Renal pelvis (tissue), 4 donors: ENCODE results near the gene MSL1. TPM values are rescaled to one million over a fixed set of nuclear protein-coding genes. Genes with fewer than 3 reads are reported as not detected.
A peak's percentile ranks its signal among the peaks of the same experiment; 100 is the strongest.
"Not testable (repeated sequence)": the region's sequence is repeated elsewhere in the genome, so short reads cannot be mapped to it uniquely, and the experiment has no call there.

ENCODE experiments used
- DNase-seq: peaks from one replicate; pipeline ENCODE4 v3.0.0-alpha.2; 2013
- polyA plus RNA-seq, 3 donors: library from polyadenylated mRNA; unstranded; fragments of 120-200 nt; gene quantifications; one replicate each; pipeline ENCODE4 v1.2.1, GENCODE V29; 2013; ENCODE audit not compliant: insufficient read length in 3 of 3

Gene MSL1
- polyA plus RNA-seq, 3 donors: 136 to 182 (median 159) TPM

DNA sequence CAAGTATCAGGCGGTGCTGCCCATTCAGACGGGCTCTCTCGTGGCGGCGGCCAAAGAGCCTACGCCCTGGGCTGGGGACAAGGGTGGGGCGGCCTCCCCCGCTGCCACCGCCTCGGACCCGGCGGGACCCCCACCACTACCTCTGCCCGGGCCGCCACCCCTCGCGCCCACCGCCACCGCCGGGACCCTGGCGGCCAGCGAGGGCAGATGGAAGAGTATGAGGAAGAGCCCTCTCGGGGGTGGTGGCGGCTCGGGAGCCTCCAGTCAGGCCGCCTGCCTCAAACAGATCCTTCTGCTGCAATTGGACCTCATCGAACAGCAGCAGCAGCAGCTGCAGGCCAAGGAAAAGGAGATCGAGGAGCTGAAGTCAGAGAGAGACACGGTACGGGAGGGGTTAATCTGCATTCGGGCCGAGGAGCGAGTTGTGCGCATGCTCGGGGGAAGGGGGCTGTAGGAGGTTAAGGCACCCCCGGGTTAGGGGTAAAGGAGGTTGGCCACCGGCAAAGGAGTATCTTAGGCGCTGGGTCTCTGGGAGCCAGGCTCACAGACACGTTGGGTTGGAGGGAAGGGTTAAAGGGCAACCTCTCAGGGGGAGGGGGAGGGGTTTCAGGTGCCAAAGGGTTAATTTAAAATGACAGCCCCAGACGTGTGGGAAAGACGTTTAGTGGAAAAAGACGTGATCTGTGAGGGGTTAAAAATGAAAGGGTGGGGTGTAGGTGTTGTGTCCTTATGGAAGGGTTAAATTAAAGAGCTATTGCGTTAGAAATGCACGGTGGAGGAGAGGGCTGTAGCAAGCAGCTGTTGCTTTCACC lies 1.4 kb downstream of the MSL1 start:
- no peak for DNase-seq

GRCh38 chr17:40123811-40124114 lies 2.0 kb downstream of the MSL1 start:
- no peak for DNase-seq

- no peak for DNase-seq
Measured at GRCh38 chr17:40124279-40125141, 2.7 kb downstream of the MSL1 start.

DNA sequence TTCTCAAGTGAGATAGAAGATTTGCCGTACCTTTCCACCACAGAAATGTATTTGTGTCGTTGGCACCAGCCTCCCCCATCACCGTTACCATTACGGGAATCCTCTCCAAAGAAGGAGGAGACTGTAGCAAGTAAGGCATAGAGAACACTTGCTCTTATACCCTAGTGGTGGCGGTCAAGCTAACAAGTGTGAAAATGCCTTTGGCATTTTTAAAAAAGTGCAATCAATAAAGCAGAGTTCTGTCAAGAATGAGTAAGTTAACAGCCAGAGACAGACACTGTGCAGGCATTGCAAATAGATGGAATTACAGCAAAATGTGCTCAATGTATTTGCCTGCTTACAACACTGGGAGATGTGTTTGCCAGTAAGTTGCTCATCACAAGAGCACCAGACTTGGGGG lies 7.7 kb downstream of the MSL1 start:
- DNase-seq: no peak

DNA sequence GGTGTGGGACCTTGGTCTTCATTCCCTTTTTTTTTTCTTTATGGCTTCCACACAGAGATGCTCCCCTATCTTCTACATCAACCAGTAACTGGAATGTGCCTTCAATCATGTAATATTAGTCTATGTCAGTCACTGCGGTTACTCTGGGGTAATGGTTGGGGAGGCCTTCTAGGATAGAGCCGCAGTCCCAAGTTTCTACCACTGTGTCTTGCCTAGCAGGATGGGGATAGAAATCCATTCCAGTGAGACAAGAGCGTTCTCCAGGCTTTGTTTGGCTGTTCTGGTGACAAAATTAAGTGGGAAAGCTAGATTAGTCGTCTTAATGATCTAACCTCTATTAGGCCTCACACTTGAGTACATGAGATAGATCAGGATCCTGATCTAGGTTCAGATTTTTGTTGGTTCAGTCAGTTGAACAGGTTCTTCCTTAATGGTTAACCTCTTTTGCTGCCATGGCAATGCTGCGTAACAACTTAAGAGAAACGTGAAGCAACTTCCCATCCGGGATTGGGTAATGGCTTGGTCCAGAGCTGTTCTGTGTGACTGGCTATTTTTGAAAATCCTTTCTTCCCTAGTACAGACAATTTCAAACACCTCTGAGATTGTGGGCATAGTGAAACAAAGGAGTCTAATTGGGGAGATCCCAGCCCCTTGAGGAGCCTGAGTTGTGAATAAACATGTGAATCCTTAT lies 8.7 kb downstream of the MSL1 start:
- no peak for DNase-seq

GRCh38 chr17:40134184-40134583 lies 12.4 kb downstream of the MSL1 start:
- no peak for DNase-seq

- no peak for DNase-seq
Measured at GRCh38 chr17:40135817-40136216, 14.0 kb downstream of the MSL1 start.

DNA sequence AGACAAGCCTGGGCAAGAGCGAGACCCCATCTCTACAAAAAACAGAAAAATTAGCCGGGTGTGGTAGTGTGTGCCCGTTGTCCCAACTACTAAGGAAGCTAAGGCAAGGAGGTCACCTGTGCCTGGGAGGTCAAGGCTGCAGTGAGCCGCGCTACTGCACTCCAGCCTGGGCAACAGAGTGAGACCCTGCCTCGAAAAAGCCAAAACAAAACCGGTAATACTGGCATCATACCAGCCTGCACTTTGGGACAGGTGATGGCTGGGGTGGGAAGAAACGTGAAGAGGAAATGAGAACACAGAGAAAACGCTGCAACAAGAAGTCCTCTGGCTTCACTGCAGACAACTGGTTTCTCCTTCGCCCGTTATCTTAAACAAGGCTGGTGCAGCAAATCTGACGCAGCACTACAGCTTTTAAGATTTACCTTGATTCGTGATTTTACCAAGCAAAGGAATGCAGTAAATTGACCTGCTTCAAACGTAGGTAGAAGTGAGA lies 17.8 kb downstream of the MSL1 start:
- DNase-seq: no peak

- not testable (repeated sequence) for DNase-seq
Measured at GRCh38 chr17:40143166-40143565, 21.4 kb downstream of the MSL1 start.

GRCh38 chr17:40145476-40145875 lies 23.7 kb downstream of the MSL1 start:
- no peak for DNase-seq

DNA sequence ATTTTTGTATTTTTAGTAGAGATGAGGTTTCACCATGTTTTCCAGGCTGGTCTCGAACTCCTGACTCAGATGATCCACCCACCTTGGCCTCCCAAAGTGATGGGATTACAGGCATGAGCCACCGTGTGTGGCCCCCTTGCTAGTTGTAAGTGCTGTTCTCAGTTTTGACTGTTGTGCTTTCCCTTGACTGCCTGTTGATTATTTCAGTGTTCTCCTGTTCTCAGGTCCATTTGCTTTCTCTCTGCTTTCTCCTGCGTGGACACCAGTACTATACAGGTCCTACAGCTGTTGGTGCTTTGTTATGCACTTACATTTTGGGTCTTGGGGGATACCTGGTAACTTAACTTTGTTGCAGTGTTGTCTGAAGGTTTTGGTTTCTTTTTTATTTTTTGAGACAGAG lies 26.8 kb downstream of the MSL1 start:
- no peak for DNase-seq

- DNase-seq: no peak
Measured at GRCh38 chr17:40150276-40150675, 28.5 kb downstream of the MSL1 start.

- DNase-seq: no peak
Measured at GRCh38 chr17:40151414-40151963, 29.7 kb downstream of the MSL1 start.

DNA sequence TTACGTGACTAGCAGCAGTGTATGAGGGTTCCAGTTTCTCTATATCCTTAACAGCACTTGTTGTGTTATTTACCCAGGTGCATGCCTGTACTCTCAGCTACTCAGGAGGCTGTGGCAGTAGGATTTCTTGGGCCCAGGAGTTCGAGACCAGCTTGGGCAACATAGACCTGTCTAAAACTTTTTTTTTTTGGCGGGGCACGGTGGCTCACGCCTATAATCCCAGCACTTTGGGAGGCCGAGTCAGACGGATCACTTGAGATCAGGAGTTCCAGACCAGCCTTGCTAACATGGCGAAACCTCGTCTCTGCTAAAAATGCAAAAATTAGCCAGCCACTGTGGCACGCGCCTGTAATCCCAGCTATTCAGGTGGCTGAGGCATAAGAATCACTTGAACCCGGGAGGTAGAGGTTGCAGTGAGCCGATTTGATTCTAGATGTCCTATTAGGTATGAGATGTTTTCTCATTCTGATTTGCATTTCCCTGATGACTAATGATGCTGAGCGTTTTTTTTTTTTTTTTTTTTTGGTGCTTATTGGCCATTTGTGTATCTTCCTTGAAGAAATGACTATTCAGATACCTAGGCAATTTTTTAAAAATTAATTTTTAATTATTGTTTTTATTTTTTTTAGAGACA lies 31.9 kb downstream of the MSL1 start:
- no peak for DNase-seq

DNA sequence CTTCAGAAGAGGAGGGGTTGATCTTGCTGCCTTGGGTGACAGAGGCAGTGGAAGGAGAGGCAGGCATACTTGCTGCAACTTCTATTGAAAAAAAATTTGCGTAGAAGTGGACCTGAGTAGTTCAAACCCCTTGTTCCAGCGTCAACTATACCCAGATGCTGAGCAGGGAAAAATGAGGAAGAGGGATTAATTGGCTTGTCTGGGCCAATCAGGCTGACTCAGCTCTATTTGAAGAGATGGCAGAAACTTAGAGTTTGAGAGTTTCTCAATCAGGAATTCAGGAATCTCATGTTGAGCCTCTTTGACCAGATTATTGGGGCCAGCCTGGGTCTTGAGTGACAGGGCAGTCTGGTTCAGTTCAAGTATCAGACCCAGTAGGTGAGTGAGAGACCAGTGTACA lies 36.2 kb downstream of the MSL1 start:
- no peak for DNase-seq

DNA sequence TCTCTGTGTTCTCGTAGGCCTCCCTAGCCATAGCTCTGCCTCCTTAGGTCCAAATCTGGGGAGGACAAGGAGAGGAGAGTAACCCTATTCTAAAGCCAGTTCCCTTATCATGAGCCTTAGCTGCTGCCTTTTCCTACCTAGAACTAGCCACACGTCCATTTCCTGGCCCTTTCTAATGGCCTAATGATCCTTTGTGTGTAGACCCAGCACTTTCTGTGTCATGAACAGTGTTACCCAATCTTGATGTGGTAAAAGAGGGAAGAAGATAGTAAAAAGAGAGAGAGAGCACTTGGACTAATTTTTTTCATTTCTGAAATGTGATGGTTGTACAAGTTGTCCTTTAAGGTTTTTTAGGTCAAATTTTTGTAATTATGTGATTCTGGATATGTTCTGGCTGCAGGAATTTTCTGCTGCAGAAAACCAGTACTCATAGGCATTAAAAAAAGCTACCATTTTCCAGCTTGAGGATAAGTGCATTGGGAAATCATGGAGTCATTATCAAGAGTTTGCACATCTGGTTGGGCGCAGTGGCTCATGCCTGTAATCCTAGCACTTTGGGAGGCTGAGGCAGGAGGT lies 36.8 kb downstream of the MSL1 start:
- no peak for DNase-seq

DNA sequence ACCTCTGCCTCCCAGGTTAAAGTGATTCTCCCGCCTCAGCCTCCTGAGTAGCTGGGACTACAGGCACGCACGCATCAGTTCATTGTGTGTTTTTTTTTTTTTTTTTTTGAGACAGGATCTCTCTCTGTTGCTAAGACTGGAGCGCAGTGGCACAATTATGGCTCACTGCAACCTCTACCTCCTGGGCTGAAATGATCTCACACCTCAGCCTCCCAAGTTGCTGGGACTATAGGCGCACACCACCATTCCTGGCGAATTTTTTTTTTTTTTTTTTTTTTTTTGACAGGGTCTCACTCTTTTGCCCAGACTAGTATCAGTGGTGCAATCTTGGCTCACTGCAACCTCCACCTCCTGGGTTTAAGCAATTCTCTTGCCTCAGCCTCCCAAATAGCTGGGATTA lies 37.7 kb downstream of the MSL1 start:
- no peak for DNase-seq

GRCh38 chr17:40167685-40168261 lies 46.0 kb downstream of the MSL1 start:
- DNase-seq: no peak

DNA sequence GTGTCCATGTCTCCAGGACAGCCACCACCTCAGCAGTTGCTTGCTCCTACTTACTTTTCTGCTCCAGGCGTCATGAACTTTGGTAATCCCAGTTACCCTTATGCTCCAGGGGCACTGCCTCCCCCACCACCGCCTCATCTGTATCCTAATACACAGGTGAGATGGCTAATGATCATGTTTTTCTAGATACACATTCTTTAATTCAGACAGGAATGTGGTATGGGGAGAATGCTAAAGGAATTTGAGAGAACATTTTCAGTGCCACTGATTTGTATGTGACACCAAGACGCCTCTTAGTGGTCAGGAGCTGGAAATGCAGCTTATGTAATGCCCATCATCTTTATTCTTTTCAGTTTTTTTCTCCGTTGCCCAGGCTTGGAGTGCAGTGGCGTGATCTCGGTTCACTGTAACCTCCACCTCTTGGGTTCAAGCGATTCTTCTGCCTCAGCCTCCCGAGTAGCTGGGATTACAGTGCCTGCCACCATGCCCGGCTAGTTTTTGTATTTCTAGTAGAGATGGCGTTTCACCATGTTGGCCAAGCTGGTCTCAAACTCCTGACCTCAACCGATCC lies 46.6 kb downstream of the MSL1 start:
- DNase-seq: peak; percentile 65

GRCh38 chr17:40170325-40170724 lies 48.6 kb downstream of the MSL1 start:
- no peak for DNase-seq

GRCh38 chr17:40171750-40172149 lies 50.0 kb downstream of the MSL1 start:
- no peak for DNase-seq
